RCC 7860 (cell line): ENCODE results near the gene ZFHX3.
"Not testable (repeated sequence)": the region's sequence is repeated elsewhere in the genome, so short reads cannot be mapped to it uniquely, and the experiment has no call there.

Source experiments
- DNase-seq: peaks from one replicate; pipeline ENCODE4 v3.0.0-alpha.2; 2015; ENCODE audit warnings: low spot score
- FAIRE-seq: peaks from 2 replicates; lab custom pipeline; 2012; peaks lifted over from hg19 to GRCh38; lab: Jason Lieb, UNC

ZFHX3 gene

GRCh38 chr16:73024571-73025105 lies 23.3 kb downstream of the ZFHX3 start:
- DNase-seq (no peak), FAIRE-seq (no peak)

- DNase-seq, result no peak
- no peak for FAIRE-seq
Observed at GRCh38 chr16:73023752-73024570, 24.0 kb downstream of the ZFHX3 start.

DNA sequence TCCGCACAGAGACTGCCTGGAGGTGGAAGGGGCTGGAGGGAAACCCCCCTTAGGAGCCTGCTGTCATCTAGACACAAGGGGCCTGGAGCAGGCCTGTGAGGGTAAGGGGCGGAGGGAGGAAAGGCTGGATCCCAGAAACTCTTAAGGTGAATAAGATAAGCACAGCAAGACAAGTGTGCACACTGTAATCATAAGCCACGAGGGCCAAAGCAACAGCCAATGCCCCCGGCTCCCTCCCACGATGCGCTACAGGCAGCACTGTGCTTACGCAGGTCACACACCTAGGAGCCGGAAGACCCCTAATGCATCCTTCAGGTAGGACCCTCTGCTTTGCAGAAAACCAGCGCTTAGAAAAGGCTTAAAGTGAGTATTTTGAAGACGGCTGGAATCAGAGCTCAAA lies 24.6 kb downstream of the ZFHX3 start:
- no peak for FAIRE-seq
- DNase-seq, result no peak

DNA sequence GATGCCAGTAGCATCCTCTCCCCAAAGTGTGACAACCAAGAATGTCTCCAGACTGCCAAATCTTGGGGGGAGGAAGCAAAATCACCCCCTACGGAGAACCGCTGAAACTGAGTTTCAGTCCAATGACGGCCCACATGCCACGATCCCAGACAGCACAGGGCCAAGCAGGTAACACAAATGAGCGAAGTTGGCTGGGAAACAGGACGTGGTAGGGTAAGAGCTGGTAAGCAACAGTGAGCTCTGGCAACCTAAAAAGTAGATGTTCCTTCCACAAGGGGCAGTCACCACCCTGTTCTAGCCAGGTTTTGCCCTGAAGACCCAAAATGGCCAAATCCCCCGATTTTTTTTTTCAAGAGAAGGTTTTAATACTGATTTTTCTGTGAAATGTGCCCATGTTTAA lies 25.4 kb downstream of the ZFHX3 start:
- no peak for DNase-seq
- no peak for FAIRE-seq

- FAIRE-seq (no peak), DNase-seq (no peak)
Observed at GRCh38 chr16:73021866-73022495, 25.9 kb downstream of the ZFHX3 start.

GRCh38 chr16:73020409-73020884 lies 27.5 kb downstream of the ZFHX3 start:
- DNase-seq (peak; percentile 91), FAIRE-seq (peak; percentile 92)

DNA sequence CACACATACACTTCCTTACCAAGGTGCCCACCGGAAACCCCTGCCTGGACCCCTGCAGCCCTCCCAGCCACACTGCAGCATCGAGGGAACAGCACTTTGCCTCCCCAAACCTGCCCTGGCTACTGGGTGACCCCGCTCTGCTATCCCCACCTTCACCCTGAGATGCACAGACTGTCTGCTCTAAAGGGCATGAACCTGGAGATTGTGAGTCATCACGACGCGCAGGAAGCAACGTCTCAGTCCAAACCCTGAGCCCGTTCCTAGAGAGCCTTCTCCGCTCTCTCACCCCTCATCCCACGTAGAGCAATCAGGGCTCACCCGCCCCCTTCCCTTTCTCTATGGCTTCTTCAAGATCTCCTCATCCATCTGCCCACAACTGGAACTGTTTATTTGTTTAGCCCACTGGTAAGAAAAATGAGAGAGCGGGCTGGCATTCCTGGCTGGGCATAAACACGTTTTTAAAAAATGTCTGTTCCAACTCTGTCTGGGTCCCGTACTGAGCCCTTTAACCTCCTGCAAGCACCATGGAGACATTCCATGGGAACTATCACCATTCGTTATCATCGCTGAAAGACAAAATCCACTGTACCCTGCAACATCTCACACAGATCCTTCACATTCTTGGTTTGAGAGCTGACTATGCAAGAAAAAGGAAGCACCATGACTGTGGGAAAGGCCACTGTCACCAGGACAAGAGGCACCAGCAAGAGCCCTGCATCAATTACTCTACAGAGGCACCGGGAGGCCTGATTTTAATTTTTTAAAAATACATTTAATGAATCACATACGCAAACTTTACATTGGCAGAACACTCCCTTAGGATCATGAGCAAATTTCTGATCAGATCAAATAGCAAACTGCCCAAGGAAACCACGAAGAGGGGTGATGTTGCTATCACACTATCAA lies 28.2 kb downstream of the ZFHX3 start:
- DNase-seq, result peak; percentile 78
- peak; percentile 50 for FAIRE-seq

DNA sequence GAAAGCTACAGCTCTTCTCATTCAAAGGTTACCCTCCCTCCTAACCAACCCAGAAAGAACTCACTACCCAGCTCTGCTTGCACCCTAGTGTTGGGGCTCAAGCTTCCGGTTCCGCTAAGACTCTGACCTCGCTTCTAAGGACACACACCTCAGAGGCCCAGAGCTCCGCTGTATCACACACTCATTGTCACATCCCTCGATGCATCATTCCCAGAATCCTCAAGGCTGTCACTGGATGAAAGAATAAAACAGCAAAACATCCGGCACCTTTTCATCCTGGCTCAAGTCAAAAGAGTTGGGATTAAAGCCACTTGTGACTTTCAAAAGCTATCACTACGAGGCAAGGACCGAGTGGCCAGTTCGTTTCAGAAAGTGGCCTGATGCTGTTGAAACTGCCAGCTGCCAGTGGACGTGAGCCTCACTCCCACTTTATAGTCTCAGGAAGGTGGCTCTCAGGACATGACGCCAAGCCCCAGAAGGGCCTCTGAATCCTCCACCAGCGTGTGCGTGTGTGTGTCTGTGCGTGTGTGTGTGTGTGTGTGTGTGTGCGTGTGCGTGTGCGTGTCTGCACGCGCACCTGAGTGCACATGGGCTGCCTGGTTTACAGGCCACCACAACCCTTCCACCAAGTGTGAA lies 29.0 kb downstream of the ZFHX3 start:
- no peak for DNase-seq
- no peak for FAIRE-seq

- FAIRE-seq (no peak), DNase-seq (no peak)
Observed at GRCh38 chr16:73017321-73017720, 30.6 kb downstream of the ZFHX3 start.

- no peak for FAIRE-seq
- peak; percentile 24 for DNase-seq
Observed at GRCh38 chr16:73016488-73016830, 31.5 kb downstream of the ZFHX3 start.

DNA sequence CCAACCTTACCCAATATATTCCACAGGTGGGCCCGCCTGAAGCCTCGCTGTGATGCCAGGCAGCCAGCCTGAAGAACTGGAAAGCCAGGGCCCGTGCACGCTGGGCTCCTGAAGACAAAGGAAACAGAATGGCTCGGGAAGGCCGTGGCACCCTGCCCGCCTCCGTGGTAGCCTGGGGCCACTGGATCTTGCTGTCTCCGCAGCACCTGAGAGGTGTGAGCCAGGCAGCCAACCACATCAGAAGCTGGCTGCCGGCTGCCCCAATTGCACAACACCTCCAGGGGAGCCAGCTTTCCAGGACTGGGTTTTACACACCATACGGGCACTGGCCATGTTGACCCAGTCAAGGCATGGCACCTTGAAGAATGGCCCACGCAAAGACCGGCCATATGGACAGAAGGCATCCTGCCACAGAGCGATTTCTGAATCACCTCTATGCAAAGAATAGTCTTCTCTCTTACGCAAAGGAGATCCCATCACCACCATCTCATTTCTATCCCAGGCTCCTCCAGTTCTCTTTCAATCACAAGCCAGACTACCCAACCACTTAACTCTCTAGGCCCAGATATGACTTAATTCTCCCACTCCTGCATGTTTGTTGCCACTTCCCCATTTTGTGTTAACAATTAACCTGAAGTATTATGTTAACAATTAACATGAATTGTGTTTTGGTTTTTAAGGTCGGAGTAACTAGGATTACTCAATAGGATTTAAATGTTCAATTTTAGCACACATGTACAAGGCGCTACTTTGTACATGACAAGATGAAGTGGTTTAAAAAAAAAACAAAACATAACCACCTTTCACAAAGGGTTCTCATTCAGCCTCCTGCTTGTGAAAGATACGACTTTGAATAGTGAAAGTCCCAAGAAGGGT lies 32.1 kb downstream of the ZFHX3 start:
- FAIRE-seq (peak; percentile 90), DNase-seq (peak; percentile 68)

GRCh38 chr16:73014768-73015167 lies 33.2 kb downstream of the ZFHX3 start:
- DNase-seq (no peak), FAIRE-seq (no peak)

DNA sequence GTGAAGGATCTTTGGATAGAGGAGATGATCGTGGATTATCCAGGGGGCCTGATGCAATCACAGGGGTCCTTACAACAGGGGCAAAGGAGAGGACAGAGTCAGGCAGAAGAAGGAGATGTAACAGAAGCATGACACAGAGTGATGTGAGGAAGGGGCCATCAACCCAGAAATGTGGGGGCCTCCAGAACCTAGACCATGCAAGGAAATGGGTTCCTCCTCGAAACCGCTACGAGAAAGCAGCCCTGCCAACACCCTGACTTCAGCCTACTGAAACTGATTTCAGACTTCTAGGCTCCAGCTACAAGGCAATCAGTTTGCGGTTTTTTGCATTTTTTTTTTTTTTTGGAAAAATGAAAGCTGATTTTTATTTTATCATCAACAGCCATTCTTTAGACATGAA lies 34.0 kb downstream of the ZFHX3 start:
- FAIRE-seq (no peak), DNase-seq (no peak)

- DNase-seq (no peak), FAIRE-seq (no peak)
Observed at GRCh38 chr16:73012341-73012740, 35.6 kb downstream of the ZFHX3 start.

DNA sequence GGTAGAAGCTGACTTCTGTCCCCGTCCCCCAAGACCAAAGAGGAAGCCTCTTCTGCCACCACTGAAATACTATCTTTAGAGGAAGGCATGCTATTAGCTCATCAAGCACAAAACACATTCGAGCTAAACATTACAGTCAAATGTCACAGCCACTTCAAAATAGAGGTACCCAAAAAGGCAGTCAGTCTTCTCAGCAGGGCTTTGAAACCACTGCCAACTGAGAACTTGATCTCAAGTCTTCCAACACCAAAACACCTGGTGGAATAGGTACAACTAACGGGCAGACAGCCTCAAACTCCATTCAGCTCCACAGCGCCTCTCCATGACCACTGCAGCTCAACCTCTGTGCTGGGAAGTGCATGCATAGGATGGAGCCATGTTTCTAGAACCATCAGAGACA lies 36.0 kb downstream of the ZFHX3 start:
- FAIRE-seq (no peak), DNase-seq (no peak)

GRCh38 chr16:73010150-73010676 lies 37.7 kb downstream of the ZFHX3 start:
- FAIRE-seq, result no peak
- DNase-seq, result no peak

- not testable (repeated sequence) for FAIRE-seq, DNase-seq
Observed at GRCh38 chr16:73009710-73010109, 38.2 kb downstream of the ZFHX3 start.

GRCh38 chr16:73006026-73006425 lies 41.9 kb downstream of the ZFHX3 start:
- FAIRE-seq, result no peak
- DNase-seq, result no peak

- DNase-seq, result no peak
Observed at GRCh38 chr16:73002866-73003265, 45.1 kb downstream of the ZFHX3 start.

More at GRCh38 chr16:73002866-73003265, 45.1 kb downstream of the ZFHX3 start:
- FAIRE-seq, result no peak
